Bladder microvascular endothelial cell (primary cell): Measurements from ENCODE around the gene FOXR2. TPM values are rescaled to one million over a fixed set of nuclear protein-coding genes. Genes with fewer than 3 reads are reported as not detected.

ENCODE experiments used
- total RNA-seq: library from RNA; depleted of rRNA; stranded (reverse); fragments of >200 nt; gene quantifications from 2 replicates; pipeline ENCODE4 v1.2.3, GENCODE V29; 2014

FOXR2 gene, protein sequence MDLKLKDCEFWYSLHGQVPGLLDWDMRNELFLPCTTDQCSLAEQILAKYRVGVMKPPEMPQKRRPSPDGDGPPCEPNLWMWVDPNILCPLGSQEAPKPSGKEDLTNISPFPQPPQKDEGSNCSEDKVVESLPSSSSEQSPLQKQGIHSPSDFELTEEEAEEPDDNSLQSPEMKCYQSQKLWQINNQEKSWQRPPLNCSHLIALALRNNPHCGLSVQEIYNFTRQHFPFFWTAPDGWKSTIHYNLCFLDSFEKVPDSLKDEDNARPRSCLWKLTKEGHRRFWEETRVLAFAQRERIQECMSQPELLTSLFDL
- total RNA-seq = not detected in 2 replicates

DNA sequence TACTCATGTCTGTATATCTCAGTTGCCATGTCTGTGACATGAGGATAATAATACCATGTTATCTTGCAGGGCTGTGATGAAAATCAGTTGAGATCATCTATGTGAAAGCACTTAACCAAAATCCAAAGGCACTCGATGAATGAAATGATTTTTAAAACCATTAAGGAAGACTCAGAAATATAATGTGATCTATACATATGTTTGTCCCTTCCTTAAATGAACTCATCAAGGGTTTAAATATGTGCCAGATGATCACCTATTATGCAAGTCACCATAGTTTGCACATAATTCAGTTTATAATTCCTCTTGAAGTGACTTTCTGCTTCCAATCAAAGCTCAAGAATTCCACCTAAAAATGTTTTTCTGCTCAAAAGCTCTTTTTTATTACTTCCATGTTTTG lies at the start of gene FOXR2:
Gene FOXR2, plus strand, starts transcription at position 301 of the 400 bp plus-strand sequence. CDS start 312 bp downstream, outside the sequence.

Other genes starting within 250 kb of the FOXR2 start
- 19.6 and 19.9 TPM in 2 replicates for gene MAGEH1, start 171.3 kb upstream of the FOXR2 start, total RNA-seq
- gene USP51, start 133.6 kb upstream of the FOXR2 start, total RNA-seq = 0.49 and 2.6 TPM in 2 replicates
- gene RRAGB, start 94.3 kb downstream of the FOXR2 start, total RNA-seq = 19.8 and 29.6 TPM in 2 replicates